Measurements from ENCODE around the gene THRB.
"Not testable (repeated sequence)": the region's sequence is repeated elsewhere in the genome, so short reads cannot be mapped to it uniquely, and the experiment has no call there.

The THRB gene

DNA sequence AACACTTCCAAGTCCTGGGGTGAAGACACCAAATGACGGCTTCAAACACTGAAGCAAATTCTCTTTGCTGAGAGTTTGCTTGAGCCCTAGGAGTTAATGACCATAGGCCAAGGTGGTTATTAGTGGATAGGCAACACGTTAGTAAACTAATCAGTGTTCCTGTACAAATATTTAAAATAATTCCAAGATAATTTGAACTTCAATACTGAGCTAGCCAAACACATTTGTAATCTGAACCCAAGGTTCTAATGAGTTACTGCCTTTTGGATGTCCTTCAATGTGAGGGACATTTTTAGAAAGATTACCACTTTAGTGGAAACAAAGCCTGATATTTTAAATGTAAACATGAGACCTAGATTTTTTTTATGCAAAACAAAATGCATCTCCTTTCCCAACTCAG lies 94.6 kb downstream of the THRB start:
- DNase-seq, result no peak

DNA sequence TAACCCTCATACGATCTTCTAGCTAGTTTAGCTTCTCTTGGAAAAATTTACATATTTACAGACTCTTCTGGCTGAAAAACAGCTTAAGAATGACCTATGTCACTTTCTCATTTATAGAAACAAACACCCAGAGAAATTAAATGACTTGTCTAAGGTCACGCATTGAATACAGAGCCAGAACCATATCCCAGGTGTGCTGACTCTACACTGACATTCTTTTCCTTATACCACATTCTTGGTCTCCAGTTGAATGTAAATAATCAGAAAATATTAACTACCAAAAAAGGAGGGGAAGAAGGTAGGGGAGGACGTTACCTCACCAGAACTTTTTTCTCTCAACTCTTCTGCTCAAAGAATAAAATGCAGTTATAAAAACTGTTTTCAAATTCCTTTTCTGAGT lies 95.0 kb downstream of the THRB start:
- no peak for DNase-seq

DNA sequence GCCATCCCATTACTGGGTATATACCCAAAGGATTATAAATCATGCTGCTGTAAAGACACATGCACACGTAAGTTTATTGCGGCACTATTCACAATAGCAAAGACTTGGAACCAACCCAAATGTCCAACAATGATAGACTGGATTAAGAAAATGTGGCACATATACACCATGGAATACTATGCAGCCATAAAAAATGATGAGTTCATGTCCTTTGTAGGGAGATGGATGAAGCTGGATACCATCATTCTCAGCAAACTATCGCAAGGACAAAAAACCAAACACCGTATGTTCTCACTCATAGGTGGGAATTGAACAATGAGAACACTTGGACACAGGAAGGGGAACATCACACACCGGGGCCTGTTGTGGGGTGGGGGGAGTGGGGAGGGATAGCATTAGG lies 95.9 kb downstream of the THRB start:
- not testable (repeated sequence) for DNase-seq

DNA sequence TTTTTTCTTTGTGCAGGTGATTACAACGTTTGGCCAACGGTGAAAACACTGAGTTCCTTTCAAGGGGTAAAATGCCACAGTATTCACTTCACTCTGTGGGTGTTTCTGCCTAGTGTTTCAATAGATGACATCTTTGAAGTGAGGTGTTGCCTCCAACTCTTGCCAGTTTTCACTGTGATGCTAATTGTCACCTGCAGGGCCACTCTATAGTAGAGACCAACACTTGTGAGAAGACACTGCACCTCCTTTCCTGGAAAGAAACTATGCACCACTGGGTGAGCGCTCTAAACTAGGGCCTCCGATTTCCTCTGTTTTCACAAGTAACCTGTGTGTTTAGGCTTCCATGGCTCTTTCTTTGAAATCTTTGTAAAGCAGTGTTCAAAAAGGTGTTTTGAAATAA lies 98.3 kb downstream of the THRB start:
- no peak for DNase-seq

DNA sequence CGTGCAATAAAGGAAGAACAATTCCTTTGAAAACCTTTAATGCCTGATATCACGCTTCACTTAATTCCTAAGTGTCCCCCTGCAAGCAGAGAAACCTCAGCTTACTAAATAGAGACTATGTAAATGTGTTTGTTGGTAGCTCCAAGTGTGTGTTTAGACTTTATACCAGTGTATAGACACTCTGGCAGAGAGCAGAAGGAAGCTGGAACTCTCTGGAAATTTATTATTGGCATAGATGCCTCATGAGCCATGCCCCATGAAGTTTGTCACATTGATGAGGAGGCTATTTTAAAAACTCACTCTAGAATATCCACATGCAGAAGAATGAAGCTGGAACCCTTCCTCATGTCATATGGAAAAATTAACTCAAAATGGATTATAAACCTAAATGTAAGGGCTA lies 99.9 kb downstream of the THRB start:
- DNase-seq, result no peak

DNA sequence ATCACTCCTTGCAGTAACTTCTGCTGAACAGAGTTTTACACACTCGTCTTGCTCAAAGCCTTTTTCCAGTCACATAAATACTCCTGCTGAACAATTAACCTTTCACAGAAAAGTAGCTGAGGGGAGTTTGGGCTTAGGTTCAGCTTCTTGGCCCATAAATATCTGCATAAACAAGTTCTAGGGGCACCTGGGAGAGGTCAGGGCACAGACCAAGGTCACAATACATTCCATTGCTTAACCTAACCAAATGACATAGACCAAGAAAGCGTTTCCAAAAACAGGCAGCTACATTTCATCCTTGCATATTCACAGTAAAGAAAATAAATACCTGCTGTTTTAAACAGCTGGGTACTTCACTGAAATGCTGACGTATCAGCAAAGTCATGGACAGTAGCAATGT lies 101.3 kb downstream of the THRB start:
- no peak for DNase-seq

DNA sequence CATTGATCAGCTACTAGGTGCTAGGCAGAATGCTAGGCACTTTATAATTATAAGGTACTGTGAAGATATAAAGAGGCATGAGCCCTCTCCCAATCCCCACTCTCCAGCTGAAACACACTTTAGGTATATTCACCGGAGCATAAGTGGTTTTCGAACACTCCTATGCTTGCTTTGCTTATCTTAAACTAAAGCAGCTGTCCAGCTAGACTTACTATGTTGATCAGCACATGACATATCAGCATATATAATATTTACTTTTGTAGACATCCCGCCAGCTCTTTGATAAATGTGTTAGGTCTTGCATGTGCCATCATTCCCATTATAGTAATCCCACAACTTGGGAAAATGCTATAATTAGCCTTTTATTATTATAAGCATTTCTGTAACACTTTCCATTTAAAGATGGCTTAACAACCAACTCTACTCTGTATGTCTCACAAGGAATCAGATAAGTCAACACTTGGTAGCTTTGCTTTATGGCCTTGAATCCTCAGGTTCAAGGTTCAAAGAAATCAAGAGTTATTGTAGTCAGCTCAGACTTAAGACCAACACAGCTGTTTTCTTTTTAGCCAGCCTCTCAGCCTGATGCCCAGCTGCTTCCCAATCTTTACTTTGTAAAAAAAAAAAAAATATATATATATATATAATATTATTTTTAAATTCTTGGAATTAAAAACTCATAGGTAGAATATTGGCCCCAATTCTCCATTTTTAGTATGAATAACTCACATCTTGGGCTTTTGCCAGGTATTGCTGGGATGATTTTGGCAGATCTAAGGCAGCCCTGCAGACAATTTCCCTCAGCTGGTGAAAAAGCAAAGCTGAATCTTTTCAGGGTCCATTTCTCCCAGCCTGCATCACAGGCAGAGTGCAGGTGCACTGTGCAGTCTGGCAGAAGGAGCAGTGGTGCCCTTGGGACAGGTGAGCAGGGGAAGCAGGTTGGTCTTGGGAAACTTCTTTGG lies 104.2 kb downstream of the THRB start:
- no peak for DNase-seq

DNA sequence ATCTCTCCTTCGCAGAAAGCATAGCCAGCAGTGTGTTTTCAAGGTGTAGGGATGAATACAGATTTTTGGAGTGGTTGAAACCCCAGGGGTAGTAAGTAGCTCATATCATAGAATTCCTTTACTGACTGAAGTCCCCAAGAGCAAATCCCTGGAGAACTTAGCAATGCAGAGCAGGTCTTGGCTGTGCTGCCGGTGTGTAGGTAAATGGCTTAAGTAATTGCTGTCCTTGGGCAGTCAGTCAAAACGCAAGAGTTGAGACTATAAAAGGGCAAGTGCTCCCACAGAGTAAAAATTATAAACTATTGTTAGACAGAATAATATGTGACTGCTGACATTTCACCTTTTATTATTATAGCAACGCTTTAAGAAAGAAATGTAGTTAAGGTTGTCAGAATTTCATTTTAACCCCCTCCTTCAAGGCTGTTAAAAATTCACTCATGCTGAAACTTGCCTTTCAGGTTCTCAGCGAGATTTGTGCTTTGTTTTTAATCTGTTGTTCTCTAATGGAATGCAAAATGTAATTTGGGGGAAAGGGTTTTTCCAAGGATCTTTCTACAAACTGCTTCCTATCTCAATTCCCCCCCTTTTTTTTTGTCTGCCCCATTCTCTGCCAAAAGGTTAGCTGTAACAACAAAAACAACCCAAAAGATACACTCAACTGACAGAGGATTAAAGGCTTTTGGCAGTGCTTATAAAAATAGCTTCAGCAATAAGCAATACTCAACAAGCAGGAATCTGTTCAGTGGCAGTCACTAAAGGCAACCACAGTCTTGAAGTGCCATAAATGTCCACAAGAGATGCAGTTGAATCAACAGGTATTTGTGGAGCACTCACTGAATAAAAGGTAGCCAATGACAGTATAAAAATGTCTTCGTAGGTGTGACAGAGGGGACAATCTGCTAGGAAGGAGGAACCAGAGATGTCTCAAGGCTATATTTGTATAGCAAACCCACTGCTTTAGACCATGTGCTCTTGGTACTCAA lies 105.3 kb downstream of the THRB start:
- DNase-seq, result no peak

DNA sequence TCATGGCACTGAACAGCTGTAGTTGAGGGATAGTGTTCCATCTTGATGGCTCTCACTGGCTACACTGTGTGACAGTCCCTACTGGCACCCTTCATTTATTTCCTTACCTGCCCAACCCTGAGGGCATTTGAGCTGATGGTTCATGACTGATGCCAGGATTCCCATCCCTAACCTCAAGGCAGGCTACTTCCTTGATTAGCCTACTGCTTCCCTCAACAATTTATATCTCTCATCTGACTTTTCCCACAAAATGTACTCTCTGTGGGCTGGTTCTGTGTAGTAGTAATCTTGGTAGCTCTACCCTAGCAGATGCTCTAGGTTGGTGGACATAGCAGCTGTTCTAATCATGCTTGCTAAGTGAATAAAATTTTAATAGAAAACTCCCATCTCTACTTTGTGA lies 106.0 kb downstream of the THRB start:
- DNase-seq, result no peak

DNA sequence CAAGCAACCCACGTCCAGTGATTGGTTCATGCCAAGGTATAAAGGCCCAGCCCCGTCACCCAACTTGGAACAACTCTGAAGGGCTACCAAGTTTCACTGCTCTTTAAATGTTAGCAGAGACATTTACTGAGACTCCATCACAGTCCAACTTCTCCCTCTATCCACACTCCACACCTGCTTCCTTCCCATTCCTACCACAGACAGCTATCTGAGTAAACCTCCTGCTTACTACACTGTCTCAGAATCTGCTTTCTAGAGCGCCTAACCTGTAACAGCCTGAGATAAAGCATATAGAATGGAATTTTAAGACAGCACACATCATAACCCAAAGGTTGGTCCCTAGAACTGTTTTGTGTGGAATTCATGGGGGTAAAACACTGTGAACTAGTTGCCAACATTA lies 106.5 kb downstream of the THRB start:
- no peak for DNase-seq

DNA sequence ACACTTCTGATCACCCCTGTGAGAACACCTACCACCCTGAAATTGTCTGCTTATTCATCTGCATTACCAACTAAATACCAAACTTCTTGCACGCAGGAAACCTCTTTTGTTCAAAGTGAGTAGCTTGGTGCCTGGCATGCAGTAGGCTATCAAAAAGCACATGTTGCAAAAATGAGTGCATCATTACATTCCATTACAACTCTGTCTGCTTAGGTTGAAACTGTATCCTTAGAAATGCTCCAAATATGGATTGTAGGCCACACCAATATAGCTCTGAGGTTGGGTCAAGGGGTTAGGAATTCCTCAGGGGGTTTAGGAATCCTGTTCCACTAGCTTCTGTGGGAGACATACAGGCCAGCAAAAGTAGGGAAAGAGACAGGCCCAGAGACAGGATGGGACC lies 107.2 kb downstream of the THRB start:
- DNase-seq, result no peak

DNA sequence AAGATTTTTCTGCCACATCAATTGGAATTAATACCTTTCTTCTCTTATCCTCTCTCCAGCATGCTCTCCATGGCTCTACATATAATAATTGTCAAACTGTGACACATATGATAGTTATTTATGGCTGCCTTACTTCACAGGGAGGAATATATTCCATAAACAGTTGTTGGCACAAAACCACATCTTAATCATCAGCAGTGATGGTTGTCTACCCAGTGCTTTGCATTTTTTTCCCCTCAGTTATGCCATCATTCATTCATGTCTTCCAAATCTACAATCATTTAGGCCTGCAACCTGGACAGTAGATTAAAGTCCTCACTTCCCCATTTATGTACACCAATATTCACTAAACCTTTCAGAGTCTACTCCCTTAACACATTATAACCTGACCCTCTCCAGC lies 107.7 kb downstream of the THRB start:
- no peak for DNase-seq

DNA sequence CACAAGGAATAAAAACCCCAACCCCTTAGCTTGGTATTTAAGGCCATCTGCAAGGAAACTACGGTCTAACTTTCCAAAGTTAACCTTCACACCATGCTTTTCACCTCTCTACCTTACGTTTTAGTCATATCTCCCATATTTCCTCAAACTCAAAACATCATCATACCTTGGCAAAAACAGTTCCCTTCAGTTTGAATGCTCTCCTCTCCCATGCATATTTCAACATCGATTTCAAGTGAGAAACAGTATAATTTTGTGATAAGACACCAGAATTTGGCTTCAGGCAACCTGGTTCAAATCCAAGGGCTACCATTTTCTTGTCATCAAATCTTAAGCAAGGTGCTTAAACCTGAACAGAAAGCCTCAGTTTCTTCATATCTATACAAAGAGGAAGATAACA lies 108.2 kb downstream of the THRB start:
- DNase-seq, result no peak

DNA sequence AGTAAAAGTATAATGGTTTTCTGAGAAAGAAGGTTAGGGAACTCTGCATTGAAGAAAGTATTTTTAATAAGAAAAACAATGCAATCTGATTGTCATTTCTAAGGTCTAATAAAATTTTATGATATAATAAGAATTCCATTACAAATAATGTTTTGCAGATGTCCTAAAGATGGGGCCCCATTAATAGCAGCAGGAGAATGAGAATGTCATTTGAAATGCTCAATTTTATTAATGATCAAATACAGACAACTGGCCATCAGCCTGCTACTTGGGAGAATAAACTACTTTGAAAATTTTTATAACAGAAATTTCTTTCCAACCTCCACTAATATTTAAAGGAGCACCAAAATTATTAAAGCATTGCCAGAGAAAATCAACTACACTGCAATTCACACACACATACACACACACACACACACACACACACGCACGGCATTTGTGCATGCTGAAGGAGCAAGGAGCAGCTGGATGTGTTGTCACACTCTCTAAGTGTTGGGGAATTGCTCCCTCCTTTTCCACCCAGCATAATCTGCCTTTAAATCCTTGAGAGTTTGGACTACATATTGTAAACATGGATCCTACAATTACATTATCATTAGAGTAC lies 109.5 kb downstream of the THRB start:
- DNase-seq, result no peak

DNA sequence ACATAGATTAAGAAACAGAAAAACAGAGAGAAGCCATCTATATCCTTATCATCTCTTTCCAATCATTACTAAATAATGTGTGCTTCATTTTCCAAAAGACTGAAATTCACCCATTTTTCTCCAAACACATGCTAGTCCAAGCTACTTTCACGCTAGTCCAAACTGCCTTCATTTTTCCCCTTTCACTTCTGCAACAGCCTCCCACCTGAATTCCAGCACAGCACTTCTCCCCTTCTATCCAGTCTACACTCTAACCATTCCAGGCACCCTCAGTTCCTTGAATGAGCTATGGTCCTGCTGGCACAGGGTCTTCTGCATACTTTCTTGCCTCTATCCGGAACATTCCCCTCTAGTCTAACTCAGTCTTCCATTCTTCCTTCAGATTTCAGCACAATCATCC lies 112.0 kb downstream of the THRB start:
- DNase-seq, result no peak

DNA sequence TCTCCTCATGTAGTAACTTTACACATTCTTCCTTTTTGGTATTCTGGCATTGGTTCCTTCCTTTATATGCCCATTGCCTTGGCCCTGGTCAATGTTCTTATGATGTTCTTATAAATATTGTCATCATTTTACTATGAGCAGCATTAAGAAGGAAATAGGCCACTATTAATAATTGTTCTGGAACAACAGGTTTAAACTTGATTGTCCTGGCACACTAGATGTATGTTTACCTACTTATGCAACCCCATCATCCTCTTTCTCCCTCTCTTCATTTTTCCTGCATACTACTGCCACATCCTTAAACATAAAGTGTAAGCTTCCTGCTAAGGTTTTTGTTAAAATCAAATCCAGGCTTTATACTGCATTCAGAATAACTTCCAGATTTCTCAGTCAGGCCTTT lies 114.7 kb downstream of the THRB start:
- no peak for DNase-seq

DNA sequence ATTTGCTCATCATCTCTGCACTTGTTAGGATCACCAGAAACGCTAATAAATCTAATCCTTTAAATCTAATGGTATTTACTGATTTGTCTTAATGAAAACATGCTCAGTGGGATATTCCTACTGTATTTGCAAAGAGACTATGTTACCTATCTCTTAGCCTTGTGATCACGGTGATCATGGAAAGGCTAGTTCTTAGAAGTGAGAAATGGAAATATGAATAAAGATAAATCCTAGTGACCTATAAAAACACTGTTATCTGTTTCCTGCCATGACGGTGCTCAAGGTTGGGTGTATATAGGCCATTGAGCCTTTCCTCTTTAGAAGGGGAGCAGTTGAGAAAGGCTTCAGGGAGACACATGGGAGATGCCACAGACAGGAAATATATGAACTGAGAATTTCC lies 116.3 kb downstream of the THRB start:
- DNase-seq, result no peak

DNA sequence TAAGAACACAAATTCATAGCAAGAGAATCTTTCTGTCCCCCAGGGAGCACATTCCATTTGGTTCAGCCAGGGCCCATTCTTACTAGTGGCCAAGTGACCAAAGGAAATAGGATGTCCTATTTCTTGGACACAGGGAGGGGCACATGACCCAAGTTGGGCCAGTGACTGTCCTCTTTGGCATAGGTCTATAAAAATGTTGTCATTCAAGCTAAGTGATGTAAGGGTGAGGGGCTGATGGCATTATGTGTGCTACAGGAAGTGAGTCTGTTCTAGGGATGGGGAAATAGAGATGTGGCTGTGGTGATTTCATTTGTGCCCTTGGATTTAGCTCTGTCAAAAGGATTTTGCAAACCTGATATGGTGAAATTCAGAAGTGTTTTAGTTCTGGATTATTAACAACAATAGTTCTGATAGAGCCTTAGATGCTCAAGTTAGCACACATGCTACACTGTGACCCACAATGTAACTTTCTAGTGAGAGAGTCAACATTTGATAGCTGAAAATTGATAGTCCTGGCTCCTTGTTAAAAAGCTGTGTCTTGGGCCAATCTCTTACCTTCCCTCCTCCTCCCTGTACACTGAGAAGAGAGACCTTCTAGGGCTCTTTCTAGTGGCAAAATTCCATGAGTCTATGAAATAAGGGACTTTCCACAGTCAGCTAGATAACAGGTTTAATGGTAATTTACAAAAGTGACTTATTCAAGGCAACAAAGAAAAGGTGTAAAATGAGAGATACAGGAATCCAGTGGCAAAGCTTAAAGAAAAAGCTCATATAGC lies 117.2 kb downstream of the THRB start:
- no peak for DNase-seq

DNA sequence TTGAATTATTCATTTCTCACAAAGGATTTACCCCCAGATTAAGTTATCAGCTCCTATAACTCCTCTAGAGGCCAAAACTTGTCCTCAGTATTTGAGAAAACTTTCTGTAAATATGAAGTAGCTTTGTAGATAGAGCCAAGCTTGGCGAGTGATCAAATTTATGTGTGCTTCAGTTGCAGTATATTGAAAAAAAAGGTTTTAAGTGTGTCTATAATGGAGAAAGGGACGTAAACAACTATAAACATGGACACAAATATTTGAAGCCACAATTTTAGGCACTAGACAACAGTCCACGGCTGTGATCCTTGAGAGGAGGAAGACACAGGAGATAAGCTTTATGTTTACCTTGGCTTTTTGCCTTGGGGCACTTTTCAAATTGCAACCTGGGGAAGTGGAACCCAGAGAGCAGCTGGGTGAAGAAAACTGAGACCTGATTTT lies 118.7 kb downstream of the THRB start:
- DNase-seq, result no peak

DNA sequence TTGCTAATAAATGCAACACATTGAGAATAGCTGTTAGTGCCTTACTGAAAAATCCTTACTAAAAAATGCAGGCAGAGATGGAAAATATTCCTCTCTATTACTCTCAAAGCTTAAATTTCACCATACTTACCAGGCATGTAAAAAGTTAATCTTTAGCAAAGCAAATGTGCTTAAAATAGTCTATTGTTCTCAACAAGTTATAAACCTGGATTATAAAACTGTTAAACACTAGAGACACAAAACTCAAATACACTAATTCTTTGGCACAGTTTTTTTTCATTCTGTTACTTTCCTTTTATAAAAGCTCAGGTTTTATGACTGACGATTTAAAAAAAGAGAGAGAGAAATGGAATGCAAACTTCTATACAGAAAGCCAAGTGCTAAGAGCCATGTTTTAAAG lies 119.8 kb downstream of the THRB start:
- DNase-seq, result no peak

DNA sequence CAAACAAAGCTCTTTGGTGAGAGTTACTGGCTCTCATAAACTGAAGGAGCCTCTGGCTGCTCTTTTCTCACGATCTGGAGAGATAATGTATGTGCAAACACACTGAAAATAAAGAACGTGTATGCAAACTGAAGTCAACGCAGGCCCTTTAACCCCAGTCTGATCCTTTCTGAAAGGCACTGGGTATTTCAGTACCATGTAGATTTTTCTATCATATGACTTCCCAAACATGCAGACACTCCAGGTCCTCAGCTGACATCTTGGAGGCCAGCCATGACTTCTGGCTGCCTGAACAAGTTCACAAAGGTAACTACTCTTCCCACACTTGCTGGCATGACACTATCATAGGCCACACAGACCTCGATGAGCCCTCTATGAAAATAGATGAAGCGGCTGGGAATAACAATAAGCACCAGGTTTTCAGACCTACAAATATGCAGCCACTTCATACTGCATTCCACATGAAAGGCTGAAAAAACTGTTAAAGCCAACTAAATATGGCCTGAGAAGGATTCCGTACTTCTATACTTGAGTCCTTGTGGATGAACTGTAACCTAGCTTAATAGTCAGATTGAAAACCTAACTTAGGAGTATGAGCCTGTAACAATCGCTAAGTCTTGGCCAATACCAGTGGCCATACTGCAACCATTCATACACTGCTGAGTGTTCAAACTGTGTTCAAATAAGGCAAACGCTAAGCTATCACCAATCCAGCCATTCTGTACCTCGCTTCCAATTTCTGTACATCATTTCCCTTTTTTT lies 121.3 kb downstream of the THRB start:
- DNase-seq, result no peak

Data from KG1 (cell line).